Measurements from ENCODE around the gene NLRC5. TPM values are rescaled to one million over a fixed set of nuclear protein-coding genes. Genes with fewer than 3 reads are reported as not detected.

Gene NLRC5
- total and polyA plus RNA-seq, 4 donors = 23.9 to 46.4 (median 31.1) TPM

- H3K4me1 ChIP-seq (ENCODE audit: control insufficient read depth in 5 of 5, insufficient read depth in 5 of 5, low read length in 5 of 5) = peaks cover 0 to 2% (median 0%) of the 10 kb centered on the region in 5 donors
- peak overlapping the region in 1 of 2 donors; percentile 25 for H3K27ac ChIP-seq (ENCODE audit: low read depth in 1 of 2, low read length in 1 of 2)
- no peak for DNase-seq
- TF ChIP-seq CTCF (IDR thresholded peaks at IDR 0.05; ENCODE audit: control extremely low read depth, extremely low read depth) = no peak
- no peaks in the 10 kb centered on the region for H3K9me3 ChIP-seq (ENCODE audit: control insufficient read depth in 4 of 4, insufficient read depth in 3 of 4, low read length in 3 of 4)
- 67 to 88% methylated on average over 2 of the region's 2 CpGs for WGBS, 2 donors
- H3K36me3 ChIP-seq (ENCODE audit: control insufficient read depth in 4 of 4, insufficient read depth in 4 of 4, low read length in 4 of 4) = peaks cover 0 to 3% (median 0%) of the 10 kb centered on the region in 4 donors
- H3K27me3 ChIP-seq (ENCODE audit: control insufficient read depth in 3 of 3, insufficient read depth in 3 of 3, low read length in 2 of 3) = no peaks in the 10 kb centered on the region
- no peak overlapping the region for H3K9ac ChIP-seq (ENCODE audit: insufficient read depth in 1 of 2, low read length in 2 of 2)
- H3K4me3 ChIP-seq = no peak overlapping the region
- peak; percentile 34 for ATAC-seq (ENCODE audit: insufficient read depth, low FRiP score)
Observed at GRCh38 chr16:57013229-57013628, 23.9 kb downstream of the NLRC5 start.

GRCh38 chr16:57013902-57014301 is 24.5 kb downstream of the NLRC5 start:
- H3K27me3 ChIP-seq (ENCODE audit: control insufficient read depth in 3 of 3, insufficient read depth in 3 of 3, low read length in 2 of 3) = no peaks in the 10 kb centered on the region
- peaks cover 0 to 6% (median 0%) of the 10 kb centered on the region in 4 donors for H3K36me3 ChIP-seq (ENCODE audit: control insufficient read depth in 4 of 4, insufficient read depth in 4 of 4, low read length in 4 of 4)
- H3K4me1 ChIP-seq (ENCODE audit: control insufficient read depth in 5 of 5, insufficient read depth in 5 of 5, low read length in 5 of 5) = peaks cover 0 to 2% (median 0%) of the 10 kb centered on the region in 5 donors
- 58 to 79% methylated on average over 2 of the region's 2 CpGs for WGBS, 2 donors
- ATAC-seq (ENCODE audit: insufficient read depth, low FRiP score) (no peak), DNase-seq (no peak)
- no peak overlapping the region for H3K9ac ChIP-seq (ENCODE audit: insufficient read depth in 1 of 2, low read length in 2 of 2)
- TF ChIP-seq CTCF (IDR thresholded peaks at IDR 0.05; ENCODE audit: control extremely low read depth, extremely low read depth) = no peak
- H3K4me3 ChIP-seq = no peak overlapping the region
- no peaks in the 10 kb centered on the region for H3K9me3 ChIP-seq (ENCODE audit: control insufficient read depth in 4 of 4, insufficient read depth in 3 of 4, low read length in 3 of 4)
- peak overlapping the region; percentile 24 to 62 for H3K27ac ChIP-seq (ENCODE audit: low read depth in 1 of 2, low read length in 1 of 2)

- WGBS, 2 donors = 93% methylated on average over 6 of the region's 6 CpGs
- TF ChIP-seq CTCF (IDR thresholded peaks at IDR 0.05; ENCODE audit: control extremely low read depth, extremely low read depth) = no peak
- no peaks in the 10 kb centered on the region for H3K27me3 ChIP-seq (ENCODE audit: control insufficient read depth in 3 of 3, insufficient read depth in 3 of 3, low read length in 2 of 3)
Observed at GRCh38 chr16:57016301-57016700, 26.9 kb downstream of the NLRC5 start.

GRCh38 chr16:57016831-57017230 is 27.5 kb downstream of the NLRC5 start:
- ATAC-seq (ENCODE audit: insufficient read depth, low FRiP score) (no peak), DNase-seq (no peak)
- no peak overlapping the region for H3K4me3 ChIP-seq
- 95 to 98% methylated on average over 6 of the region's 6 CpGs for WGBS, 2 donors
- H3K27me3 ChIP-seq (ENCODE audit: control insufficient read depth in 3 of 3, insufficient read depth in 3 of 3, low read length in 2 of 3) = no peaks in the 10 kb centered on the region
- no peaks in the 10 kb centered on the region for H3K9me3 ChIP-seq (ENCODE audit: control insufficient read depth in 4 of 4, insufficient read depth in 3 of 4, low read length in 3 of 4)
- H3K9ac ChIP-seq (ENCODE audit: insufficient read depth in 1 of 2, low read length in 2 of 2) = no peak overlapping the region
- H3K27ac ChIP-seq (ENCODE audit: low read depth in 1 of 2, low read length in 1 of 2) = no peak overlapping the region
- TF ChIP-seq CTCF (IDR thresholded peaks at IDR 0.05; ENCODE audit: control extremely low read depth, extremely low read depth) = no peak
- H3K4me1 ChIP-seq (ENCODE audit: control insufficient read depth in 5 of 5, insufficient read depth in 5 of 5, low read length in 5 of 5) = peaks cover 0 to 2% (median 0%) of the 10 kb centered on the region in 5 donors
- peaks cover 0 to 21% (median 3%) of the 10 kb centered on the region in 4 donors for H3K36me3 ChIP-seq (ENCODE audit: control insufficient read depth in 4 of 4, insufficient read depth in 4 of 4, low read length in 4 of 4)

More at GRCh38 chr16:57016301-57016700, 26.9 kb downstream of the NLRC5 start:
- no peak overlapping the region for H3K27ac ChIP-seq (ENCODE audit: low read depth in 1 of 2, low read length in 1 of 2)
- no peak overlapping the region for H3K4me3 ChIP-seq
- H3K9ac ChIP-seq (ENCODE audit: insufficient read depth in 1 of 2, low read length in 2 of 2) = no peak overlapping the region
- ATAC-seq (ENCODE audit: insufficient read depth, low FRiP score) (no peak), DNase-seq (no peak)
- no peaks in the 10 kb centered on the region for H3K9me3 ChIP-seq (ENCODE audit: control insufficient read depth in 4 of 4, insufficient read depth in 3 of 4, low read length in 3 of 4)
- H3K4me1 ChIP-seq (ENCODE audit: control insufficient read depth in 5 of 5, insufficient read depth in 5 of 5, low read length in 5 of 5) = peaks cover 0 to 2% (median 0%) of the 10 kb centered on the region in 5 donors
- H3K36me3 ChIP-seq (ENCODE audit: control insufficient read depth in 4 of 4, insufficient read depth in 4 of 4, low read length in 4 of 4) = peaks cover 0 to 17% (median under 1%) of the 10 kb centered on the region in 4 donors

All from lung (tissue), 12 donors.